ENCODE data around the gene ST7.

GRCh38 chr7:117169907-117170306 is 216.6 kb downstream of the ST7 start:
- no peak for TF ChIP-seq REST (IDR thresholded peaks at IDR 0.05; ENCODE audit: unreplicated experiment)
- TF ChIP-seq JUNB (IDR thresholded peaks at IDR 0.05; ENCODE audit: unreplicated experiment), result no peak
- no peak for TF ChIP-seq CTCF (conservative IDR thresholded peaks at IDR 0.05; ENCODE audit: low read depth in 2 of 2)
- TF ChIP-seq EZH2phosphoT487 (IDR thresholded peaks at IDR 0.05; ENCODE audit: unreplicated experiment), result no peak
- TF ChIP-seq POLR2AphosphoS5 (IDR thresholded peaks at IDR 0.05; ENCODE audit: low read depth), result no peak
- no peak for TF ChIP-seq NANOG (IDR thresholded peaks at IDR 0.05; ENCODE audit: borderline replicate concordance)
- TF ChIP-seq EZH2 (IDR thresholded peaks at IDR 0.05; ENCODE audit: low read depth, unreplicated experiment), result no peak
